Measurements from ENCODE around the gene HBZ. TPM values are rescaled to one million over a fixed set of nuclear protein-coding genes. Genes with fewer than 3 reads are reported as not detected.

The HBZ gene
- total RNA-seq, 4 donors from 2014 or later: not detected

- TF ChIP-seq CTCF (IDR thresholded peaks at IDR 0.05) (no peak), POLR2A (IDR thresholded peaks at IDR 0.05) (no peak)
- H3K27ac ChIP-seq: no peak overlapping the region
- no peak overlapping the region for H3K4me3 ChIP-seq
- DNase-seq: no peak
- no peaks in the 10 kb centered on the region for H3K9me3 ChIP-seq
- peaks cover 0 to 10% (median 3%) of the 10 kb centered on the region in 4 donors for H3K4me1 ChIP-seq
- H3K36me3 ChIP-seq: no peaks in the 10 kb centered on the region
- H3K27me3 ChIP-seq: no peaks in the 10 kb centered on the region
Observed at GRCh38 chr16:140175-140857, 12.1 kb upstream of the HBZ start.

- H3K36me3 ChIP-seq: no peaks in the 10 kb centered on the region
- H3K4me1 ChIP-seq: peaks cover 0 to 5% (median 2%) of the 10 kb centered on the region in 4 donors
- H3K27ac ChIP-seq: no peak overlapping the region
- H3K27me3 ChIP-seq: no peaks in the 10 kb centered on the region
- DNase-seq: no peak
- no peak overlapping the region for H3K4me3 ChIP-seq
- H3K9me3 ChIP-seq: no peaks in the 10 kb centered on the region
- TF ChIP-seq POLR2A (IDR thresholded peaks at IDR 0.05) (no peak), CTCF (IDR thresholded peaks at IDR 0.05) (no peak)
Observed at GRCh38 chr16:142405-142967, 10.0 kb upstream of the HBZ start.

- H3K4me1 ChIP-seq: peaks cover 0 to 3% (median 0%) of the 10 kb centered on the region in 4 donors
- TF ChIP-seq CTCF (IDR thresholded peaks at IDR 0.05): no peak
- no peak for TF ChIP-seq POLR2A (IDR thresholded peaks at IDR 0.05)
- H3K27ac ChIP-seq: no peak overlapping the region
- no peaks in the 10 kb centered on the region for H3K9me3 ChIP-seq
- DNase-seq: no peak
- H3K4me3 ChIP-seq: no peak overlapping the region
- no peaks in the 10 kb centered on the region for H3K36me3 ChIP-seq
- no peaks in the 10 kb centered on the region for H3K27me3 ChIP-seq
Observed at GRCh38 chr16:143047-143446, 9.4 kb upstream of the HBZ start.

- no peak overlapping the region for H3K27ac ChIP-seq
- H3K4me1 ChIP-seq: peaks cover 0 to 3% (median 0%) of the 10 kb centered on the region in 4 donors
- no peaks in the 10 kb centered on the region for H3K9me3 ChIP-seq
- TF ChIP-seq POLR2A (IDR thresholded peaks at IDR 0.05) (no peak), CTCF (IDR thresholded peaks at IDR 0.05) (no peak)
- no peaks in the 10 kb centered on the region for H3K36me3 ChIP-seq
- no peak overlapping the region for H3K4me3 ChIP-seq
- no peak for DNase-seq
- no peaks in the 10 kb centered on the region for H3K27me3 ChIP-seq
Observed at GRCh38 chr16:143456-143855, 9.0 kb upstream of the HBZ start.

- Histone ChIP-seq H3K36me3 (no peaks in the 10 kb centered on the region), H3K27ac (no peak overlapping the region), H3K9me3 (no peaks in the 10 kb centered on the region), H3K4me1 (no peaks in the 10 kb centered on the region), H3K27me3 (no peaks in the 10 kb centered on the region), H3K4me3 (no peak overlapping the region)
- TF ChIP-seq POLR2A (IDR thresholded peaks at IDR 0.05) (no peak), CTCF (IDR thresholded peaks at IDR 0.05) (no peak)
- DNase-seq: no peak
Observed at GRCh38 chr16:144797-145252, 7.6 kb upstream of the HBZ start.

Data from Peyer's patch (tissue), 4 donors.